ENCODE results near the gene ADIRF.
A peak's percentile ranks its signal among the peaks of the same experiment; 100 is the strongest.

- TF ChIP-seq CTCF (conservative IDR thresholded peaks at IDR 0.05; ENCODE audit: low read depth, low read length) (peak; percentile 37; the same call in 1 of the 2 replicates), EZH2 (IDR thresholded peaks at IDR 0.05; ENCODE audit: borderline replicate concordance, low read depth, low read length, poor library complexity, severe bottlenecking) (no peak)
Observed at GRCh38 chr10:86945361-86946212, 22.7 kb upstream of the ADIRF start.

Data from A673 (cell line).